CD14-positive monocyte (primary cell): Measurements from ENCODE around the gene C1S. TPM values are rescaled to one million over a fixed set of nuclear protein-coding genes. Genes with fewer than 3 reads are reported as not detected.

ENCODE experiments used
- DNase-seq, 3 donors: peaks; one replicate each; pipeline ENCODE4 v3.0.0-alpha.2; 2011 to 2022
- H2AFZ ChIP-seq: 2 replicates; pipeline ENCODE4 v1.6.0; 2012; ENCODE audit warnings: mild to moderate bottlenecking, low read depth, low read length, inconsistent platforms; ENCODE audit not compliant: insufficient read depth, poor library complexity, severe bottlenecking
- H3K27ac ChIP-seq, 2 donors: 1 replicate in 1 of 2; 2 replicates in 1 of 2; pipeline ENCODE4 v1.5.1; 2012 to 2013; ENCODE audit warnings: low read length in 2 of 2, control low read depth in 1 of 2, inconsistent platforms in 1 of 2, low read depth in 1 of 2, mild to moderate bottlenecking in 1 of 2
- H3K27me3 ChIP-seq, 2 donors: one replicate each; pipeline versions ENCODE4 v1.6.0 to v1.6.1; 2011 to 2013; ENCODE audit warnings: low read length in 2 of 2; ENCODE audit not compliant: control insufficient read depth in 2 of 2, insufficient read depth in 2 of 2
- H3K36me3 ChIP-seq, 2 donors: replicated peaks in 1 of 2; 1 replicate in 1 of 2; 2 replicates in 1 of 2; pipeline versions ENCODE4 v1.5.1 to v1.6.1; 2012 to 2013; ENCODE audit warnings: low read length in 2 of 2, control low read depth in 1 of 2, inconsistent platforms in 1 of 2, mild to moderate bottlenecking in 1 of 2; ENCODE audit not compliant: insufficient read depth in 2 of 2, control insufficient read depth in 1 of 2
- H3K4me1 ChIP-seq, 2 donors: 1 replicate in 1 of 2; 2 replicates in 1 of 2; pipeline versions ENCODE4 v1.5.1 to v1.6.1; 2012 to 2013; ENCODE audit warnings: low read length in 2 of 2, control low read depth in 1 of 2, inconsistent platforms in 1 of 2, mild to moderate bottlenecking in 1 of 2, moderate library complexity in 1 of 2; ENCODE audit not compliant: insufficient read depth in 2 of 2, control insufficient read depth in 1 of 2
- H3K4me2 ChIP-seq: replicated peaks from 2 replicates; pipeline ENCODE3; 2012; ENCODE audit warnings: low read length, moderate library complexity, mild to moderate bottlenecking; ENCODE audit not compliant: poor library complexity, severe bottlenecking; ENCODE audit errors: extremely low read depth
- H3K4me3 ChIP-seq, 3 experiments: fragments of 200-600 bp in 1 of 3; sonication (generic) in 1 of 3; replicated peaks in 1 of 3; 1 replicate in 2 of 3; 2 replicates in 1 of 3; pipeline ENCODE4 v1.5.1; 2011 to 2013; ENCODE audit warnings: low read length in 3 of 3, mild to moderate bottlenecking in 3 of 3, control low read depth in 2 of 3, low read depth in 2 of 3, inconsistent platforms in 1 of 3, moderate library complexity in 1 of 3
- H3K79me2 ChIP-seq: 2 replicates; pipeline ENCODE4 v1.6.0; 2012; ENCODE audit warnings: mild to moderate bottlenecking, control low read depth, inconsistent platforms, low read length, moderate library complexity; ENCODE audit not compliant: insufficient read depth
- H3K9ac ChIP-seq: 2 replicates; pipeline ENCODE4 v1.6.0; 2017; ENCODE audit warnings: low read length, mild to moderate bottlenecking; ENCODE audit not compliant: insufficient read depth, poor library complexity, severe bottlenecking
- H3K9me3 ChIP-seq, 2 donors: replicated peaks in 1 of 2; 1 replicate in 1 of 2; 2 replicates in 1 of 2; pipeline versions ENCODE4 v1.5.1 to v1.6.1; 2012 to 2013; ENCODE audit warnings: low read length in 2 of 2, control low read depth in 1 of 2; ENCODE audit not compliant: control insufficient read depth in 1 of 2, insufficient read depth in 1 of 2
- H4K20me1 ChIP-seq: 2 replicates; pipeline ENCODE4 v1.6.0; 2012; ENCODE audit warnings: mild to moderate bottlenecking, low read length, control low read depth, moderate library complexity; ENCODE audit not compliant: insufficient read depth
- H3K27ac Mint-ChIP-seq, 7 donors: one replicate each; pipeline ENCODE4 v1.8.0; 2020; ENCODE audit warnings: mild to moderate bottlenecking in 7 of 7, mixed read lengths in 7 of 7, moderate library complexity in 6 of 7, inconsistent platforms in 2 of 7
- H3K27me3 Mint-ChIP-seq, 3 donors: one replicate each; pipeline ENCODE4 v1.8.0; 2021 to 2022; ENCODE audit warnings: low read depth in 3 of 3, mild to moderate bottlenecking in 3 of 3, mixed read lengths in 3 of 3, moderate library complexity in 3 of 3, inconsistent platforms in 1 of 3
- H3K36me3 Mint-ChIP-seq, 2 donors: one replicate each; pipeline ENCODE4 v1.8.0; 2020; ENCODE audit warnings: mixed read lengths in 2 of 2, inconsistent platforms in 1 of 2, mild to moderate bottlenecking in 1 of 2
- H3K4me1 Mint-ChIP-seq: one replicate; pipeline ENCODE4 v1.8.0; 2020; ENCODE audit warnings: mild to moderate bottlenecking, mixed read lengths
- H3K4me3 Mint-ChIP-seq, 2 donors: one replicate each; pipeline ENCODE4 v1.8.0; 2020; ENCODE audit warnings: mild to moderate bottlenecking in 2 of 2, mixed read lengths in 2 of 2, moderate library complexity in 1 of 2
- H3K9me3 Mint-ChIP-seq, 7 donors: one replicate each; pipeline ENCODE4 v1.8.0; 2020 to 2022; ENCODE audit warnings: mixed read lengths in 7 of 7, mild to moderate bottlenecking in 6 of 7, moderate library complexity in 6 of 7, inconsistent platforms in 2 of 7
- WGBS: methylation state at CpG from one replicate; pipeline ENCODE4 v1.1.5; 2013; ENCODE audit warnings: missing lambda C conversion rate; ENCODE audit not compliant: insufficient coverage; 5-methylcytosine and 5-hydroxymethylcytosine counted together
- intact Hi-C, 2 donors: fragments of 100-400 bp; cut with micrococcal nuclease; formaldehyde crosslinking; loops; one replicate each; pipeline versions ENCODE4 v1.15.0 to v1.15.1; 2023
- polyA plus RNA-seq, 3 donors: library from polyadenylated mRNA; depleted of rRNA in 1 of 3; unstranded in 2 of 3; stranded (reverse) in 1 of 3; fragments of 300-500 nt in 2 of 3; fragments of >200 nt in 1 of 3; fragmentation: Illumina TruSeq in 2 of 3; gene quantifications; 1 replicate in 2 of 3; 2 replicates in 1 of 3; pipeline ENCODE4 v1.2.3, GENCODE V29; 2012 to 2021
- TF ChIP-seq, protein P1 (sequence below): fragments of 200-600 bp; IDR thresholded peaks from one replicate; pipeline ENCODE4 v1.8.0; 2022; ENCODE audit warnings: antibody characterized with exemption, mild to moderate bottlenecking

C1S gene
- polyA plus RNA-seq, 3 donors, result 1.00 TPM; not detected in 2

DNA sequence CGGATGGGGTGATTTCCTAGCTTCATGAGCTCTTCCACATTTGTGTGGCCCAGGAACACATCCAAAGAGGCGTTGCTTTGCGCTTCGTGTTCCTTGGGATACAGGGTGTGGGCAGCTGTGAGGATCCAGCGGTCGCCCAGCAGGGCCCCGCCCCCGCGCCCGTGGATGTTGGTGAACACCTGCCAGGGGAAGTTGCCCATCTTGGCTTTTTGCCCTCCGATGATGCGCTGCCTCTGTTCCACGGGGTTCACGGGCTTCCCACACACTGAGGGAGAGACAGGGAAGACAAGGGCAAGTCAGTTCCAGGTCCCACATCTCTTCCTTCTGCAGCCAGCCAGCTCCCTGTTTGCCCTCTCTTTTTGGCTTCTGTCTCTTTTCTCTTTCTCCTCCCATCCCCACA lies 20.5 kb downstream of the C1S start:
- H3K9ac ChIP-seq, result no peak overlapping the region
- Mint-ChIP-seq H3K36me3 (no peaks in the 10 kb centered on the region), H3K4me3 (no peak overlapping the region), H3K4me1 (no peaks in the 10 kb centered on the region), H3K27ac (no peak overlapping the region), H3K9me3 (peaks cover 0 to 5% (median 3%) of the 10 kb centered on the region in 7 donors), H3K27me3 (no peaks in the 10 kb centered on the region)
- DNase-seq, result no peak
- intact Hi-C loops, result no loop called here
- H3K27ac ChIP-seq, result no peak overlapping the region
- TF ChIP-seq, protein P1, sequence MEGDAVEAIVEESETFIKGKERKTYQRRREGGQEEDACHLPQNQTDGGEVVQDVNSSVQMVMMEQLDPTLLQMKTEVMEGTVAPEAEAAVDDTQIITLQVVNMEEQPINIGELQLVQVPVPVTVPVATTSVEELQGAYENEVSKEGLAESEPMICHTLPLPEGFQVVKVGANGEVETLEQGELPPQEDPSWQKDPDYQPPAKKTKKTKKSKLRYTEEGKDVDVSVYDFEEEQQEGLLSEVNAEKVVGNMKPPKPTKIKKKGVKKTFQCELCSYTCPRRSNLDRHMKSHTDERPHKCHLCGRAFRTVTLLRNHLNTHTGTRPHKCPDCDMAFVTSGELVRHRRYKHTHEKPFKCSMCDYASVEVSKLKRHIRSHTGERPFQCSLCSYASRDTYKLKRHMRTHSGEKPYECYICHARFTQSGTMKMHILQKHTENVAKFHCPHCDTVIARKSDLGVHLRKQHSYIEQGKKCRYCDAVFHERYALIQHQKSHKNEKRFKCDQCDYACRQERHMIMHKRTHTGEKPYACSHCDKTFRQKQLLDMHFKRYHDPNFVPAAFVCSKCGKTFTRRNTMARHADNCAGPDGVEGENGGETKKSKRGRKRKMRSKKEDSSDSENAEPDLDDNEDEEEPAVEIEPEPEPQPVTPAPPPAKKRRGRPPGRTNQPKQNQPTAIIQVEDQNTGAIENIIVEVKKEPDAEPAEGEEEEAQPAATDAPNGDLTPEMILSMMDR, result no peak
- no peaks in the 10 kb centered on the region for H3K27me3 ChIP-seq
- no peak overlapping the region for H3K4me3 ChIP-seq
- H3K4me1 ChIP-seq, result no peaks in the 10 kb centered on the region
- H2AFZ ChIP-seq, result no peak overlapping the region
- H3K9me3 ChIP-seq, result no peaks in the 10 kb centered on the region
- no peaks in the 10 kb centered on the region for H3K79me2 ChIP-seq
- H3K36me3 ChIP-seq, result no peaks in the 10 kb centered on the region
- no peak overlapping the region for H3K4me2 ChIP-seq
- 84% methylated on average over 13 of the region's 14 CpGs for WGBS
- H4K20me1 ChIP-seq, result no peaks in the 10 kb centered on the region

DNA sequence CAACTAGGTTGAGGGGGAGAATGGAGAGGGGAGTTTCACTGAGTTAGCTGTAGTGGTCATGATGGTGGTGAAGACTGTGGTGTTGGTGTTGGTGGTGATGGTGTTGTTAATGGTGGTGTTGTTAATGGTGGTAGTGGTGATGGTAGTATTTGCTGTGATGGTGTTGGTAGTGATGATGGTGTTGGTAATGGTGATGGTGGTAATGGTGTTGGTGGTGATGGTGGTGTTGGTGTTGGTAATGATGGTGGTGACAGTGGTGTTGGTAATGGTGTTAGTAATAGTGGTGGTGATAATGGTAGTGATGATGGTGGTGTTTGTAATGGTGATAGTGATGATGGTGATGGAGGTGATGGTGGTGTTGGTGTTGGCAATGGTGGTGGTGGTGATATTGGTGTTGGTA lies 22.6 kb downstream of the C1S start:
- no peaks in the 10 kb centered on the region for H3K36me3 Mint-ChIP-seq
- no peaks in the 10 kb centered on the region for H3K27me3 ChIP-seq
- no peaks in the 10 kb centered on the region for H3K79me2 ChIP-seq
- H2AFZ ChIP-seq, result no peak overlapping the region
- no peaks in the 10 kb centered on the region for H3K4me1 Mint-ChIP-seq
- no peak overlapping the region for H3K4me3 Mint-ChIP-seq
- peaks cover 0 to 5% (median 3%) of the 10 kb centered on the region in 7 donors for H3K9me3 Mint-ChIP-seq
- H3K9ac ChIP-seq, result no peak overlapping the region
- no peak overlapping the region for H3K27ac ChIP-seq
- no peak overlapping the region for H3K4me2 ChIP-seq
- no peak overlapping the region for H3K27ac Mint-ChIP-seq
- no peaks in the 10 kb centered on the region for H3K4me1 ChIP-seq
- H3K9me3 ChIP-seq, result no peaks in the 10 kb centered on the region
- no peak for DNase-seq
- intact Hi-C loops, result no loop called here
- no peaks in the 10 kb centered on the region for H3K36me3 ChIP-seq
- H3K4me3 ChIP-seq, result no peak overlapping the region
- TF ChIP-seq, protein P1, result no peak
- H3K27me3 Mint-ChIP-seq, result no peaks in the 10 kb centered on the region
- no peaks in the 10 kb centered on the region for H4K20me1 ChIP-seq
